Endodermal cell (in vitro differentiated cells): ENCODE data around the gene ARHGEF39. TPM values are rescaled to one million over a fixed set of nuclear protein-coding genes. Genes with fewer than 3 reads are reported as not detected.

Experiments used
- DNase-seq: peaks from one replicate; pipeline ENCODE4 v3.0.0-alpha.2; 2017
- H3K27ac ChIP-seq: 2 replicates; pipeline ENCODE4 v1.5.1; 2013; ENCODE audit warnings: mild to moderate bottlenecking, low read depth, low read length, moderate library complexity
- H3K27me3 ChIP-seq: 2 replicates; pipeline ENCODE4 v1.6.1; 2013; ENCODE audit warnings: mild to moderate bottlenecking, low read length, moderate library complexity; ENCODE audit not compliant: insufficient read depth, control insufficient read depth, poor library complexity, severe bottlenecking
- H3K36me3 ChIP-seq: 2 replicates; pipeline ENCODE4 v1.7.0; 2013; ENCODE audit warnings: mild to moderate bottlenecking, low read length, moderate library complexity; ENCODE audit not compliant: control insufficient read depth, insufficient read depth
- H3K4me1 ChIP-seq: one replicate; pipeline ENCODE4 v1.7.0; 2013; ENCODE audit warnings: low read length; ENCODE audit not compliant: control insufficient read depth, insufficient read depth
- H3K4me3 ChIP-seq: 2 replicates; pipeline ENCODE4 v1.5.1; 2013; ENCODE audit warnings: mild to moderate bottlenecking, low read length, moderate library complexity
- H3K9ac ChIP-seq: 2 replicates; pipeline ENCODE4 v1.6.1; 2013; ENCODE audit warnings: mild to moderate bottlenecking, low read length, moderate library complexity; ENCODE audit not compliant: poor library complexity, severe bottlenecking; ENCODE audit errors: extremely low read depth
- H3K9me3 ChIP-seq: 2 replicates; pipeline ENCODE4 v1.6.1; 2013; ENCODE audit warnings: mild to moderate bottlenecking, low read length, moderate library complexity; ENCODE audit not compliant: control insufficient read depth
- H3K27ac Mint-ChIP-seq: 2 replicates; pipeline ENCODE4 v1.8.0; 2020; ENCODE audit warnings: mixed read lengths
- H3K27me3 Mint-ChIP-seq: 2 replicates; pipeline ENCODE4 v1.8.0; 2021; ENCODE audit warnings: mild to moderate bottlenecking, mixed read lengths; ENCODE audit not compliant: insufficient read depth
- H3K36me3 Mint-ChIP-seq: 2 replicates; pipeline ENCODE4 v1.8.0; 2020; ENCODE audit warnings: low read depth, mixed read lengths
- H3K4me1 Mint-ChIP-seq: 2 replicates; pipeline ENCODE4 v1.8.0; 2020; ENCODE audit warnings: mixed read lengths
- H3K4me3 Mint-ChIP-seq: 2 replicates; pipeline ENCODE4 v1.8.0; 2020; ENCODE audit warnings: mild to moderate bottlenecking, moderate library complexity, mixed read lengths
- H3K9me3 Mint-ChIP-seq: 2 replicates; pipeline ENCODE4 v1.8.0; 2020; ENCODE audit warnings: mild to moderate bottlenecking, mixed read lengths
- WGBS, 2 experiments: methylation state at CpG; one replicate each; pipeline versions ENCODE4 v1.1.5 to v1.1.7; 2013; ENCODE audit warnings: missing lambda C conversion rate in 2 of 2, mixed read lengths in 1 of 2; ENCODE audit not compliant: insufficient coverage in 1 of 2, insufficient read length in 1 of 2; 5-methylcytosine and 5-hydroxymethylcytosine counted together
- total RNA-seq, 2 donors: library from RNA; stranded (reverse); fragmentation: NEBNext Ultra II Directional in 1 of 2; extraction: Animal tissue kit (Norgen Biotek cat#: 25700) in 1 of 2; gene quantifications; 2 replicates in 1 of 2; 3 replicates in 1 of 2; pipeline ENCODE4 v1.2.1, GENCODE V29; 2021
- TF ChIP-seq, protein P1 (sequence below): fragments of 200-600 bp; sonication (generic); conservative IDR thresholded peaks from 2 replicates; pipeline ENCODE4 v1.5.0; 2021; ENCODE audit warnings: antibody characterized with exemption, mild to moderate bottlenecking

ARHGEF39 gene
- total RNA-seq, 2 donors from 2014 or later = 22.1 to 36.4 TPM

DNA sequence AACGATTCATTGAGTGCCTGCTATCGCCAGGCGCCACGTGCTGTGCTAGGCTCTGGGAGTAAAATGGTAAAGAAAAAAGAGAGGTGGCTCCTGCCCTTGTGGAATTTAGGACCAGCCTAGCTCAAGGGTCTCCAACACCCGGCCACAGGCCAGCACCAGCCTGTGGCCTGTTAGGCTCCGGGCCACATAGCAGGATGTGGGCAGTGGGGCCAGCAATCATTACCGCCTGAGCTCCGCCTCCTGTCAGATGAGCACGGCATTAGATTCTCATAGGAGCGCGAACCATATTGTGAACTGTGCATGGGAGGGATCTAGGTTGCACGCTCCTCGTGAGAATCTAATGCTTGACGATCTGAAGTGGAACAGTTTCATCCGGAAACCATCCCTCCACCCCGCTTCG is 8.6 kb downstream of the ARHGEF39 start:
- TF ChIP-seq, protein P1, sequence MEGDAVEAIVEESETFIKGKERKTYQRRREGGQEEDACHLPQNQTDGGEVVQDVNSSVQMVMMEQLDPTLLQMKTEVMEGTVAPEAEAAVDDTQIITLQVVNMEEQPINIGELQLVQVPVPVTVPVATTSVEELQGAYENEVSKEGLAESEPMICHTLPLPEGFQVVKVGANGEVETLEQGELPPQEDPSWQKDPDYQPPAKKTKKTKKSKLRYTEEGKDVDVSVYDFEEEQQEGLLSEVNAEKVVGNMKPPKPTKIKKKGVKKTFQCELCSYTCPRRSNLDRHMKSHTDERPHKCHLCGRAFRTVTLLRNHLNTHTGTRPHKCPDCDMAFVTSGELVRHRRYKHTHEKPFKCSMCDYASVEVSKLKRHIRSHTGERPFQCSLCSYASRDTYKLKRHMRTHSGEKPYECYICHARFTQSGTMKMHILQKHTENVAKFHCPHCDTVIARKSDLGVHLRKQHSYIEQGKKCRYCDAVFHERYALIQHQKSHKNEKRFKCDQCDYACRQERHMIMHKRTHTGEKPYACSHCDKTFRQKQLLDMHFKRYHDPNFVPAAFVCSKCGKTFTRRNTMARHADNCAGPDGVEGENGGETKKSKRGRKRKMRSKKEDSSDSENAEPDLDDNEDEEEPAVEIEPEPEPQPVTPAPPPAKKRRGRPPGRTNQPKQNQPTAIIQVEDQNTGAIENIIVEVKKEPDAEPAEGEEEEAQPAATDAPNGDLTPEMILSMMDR = no peak
- H3K27me3 Mint-ChIP-seq = peaks cover 12% of the 10 kb centered on the region
- Histone ChIP-seq H3K9me3 (no peaks in the 10 kb centered on the region), H3K27me3 (no peaks in the 10 kb centered on the region), H3K36me3 (peaks cover 7% of the 10 kb centered on the region), H3K27ac (no peak overlapping the region), H3K9ac (no peak overlapping the region), H3K4me1 (no peaks in the 10 kb centered on the region), H3K4me3 (no peak overlapping the region)
- no peak overlapping the region for H3K27ac Mint-ChIP-seq
- peak overlapping the region; percentile 76 for H3K4me3 Mint-ChIP-seq
- no peaks in the 10 kb centered on the region for H3K9me3 Mint-ChIP-seq
- H3K4me1 Mint-ChIP-seq = peaks cover 9% of the 10 kb centered on the region
- no peak for DNase-seq
- WGBS, 2 experiments = 88 to 92% methylated on average over 9 to 17 of the region's 17 CpGs
- peaks cover 14% of the 10 kb centered on the region for H3K36me3 Mint-ChIP-seq

DNA sequence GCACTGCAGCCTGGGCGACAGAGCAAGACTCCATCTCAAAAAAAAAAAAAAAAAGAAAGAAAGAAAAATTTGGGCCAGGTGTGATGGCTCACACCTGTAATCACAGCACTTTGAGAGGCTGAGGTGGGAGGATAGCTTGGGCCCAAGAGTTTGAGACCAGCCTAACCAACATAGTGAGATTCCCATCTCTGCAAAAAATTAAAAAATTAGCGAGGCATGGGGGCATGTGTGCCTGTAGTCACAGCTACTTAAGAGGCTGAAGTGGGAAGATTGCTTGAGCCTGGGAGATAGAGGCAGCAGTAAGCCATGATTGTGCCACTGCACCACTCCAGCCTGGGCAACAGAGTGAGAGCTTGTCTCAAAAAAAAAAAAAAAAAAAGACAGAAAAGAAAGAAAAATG is 11.4 kb downstream of the ARHGEF39 start:
- H3K4me1 Mint-ChIP-seq = peaks cover 3% of the 10 kb centered on the region
- H3K27me3 Mint-ChIP-seq = peaks cover 15% of the 10 kb centered on the region
- no peak overlapping the region for H3K9ac ChIP-seq
- no peaks in the 10 kb centered on the region for H3K36me3 ChIP-seq
- no peaks in the 10 kb centered on the region for H3K36me3 Mint-ChIP-seq
- H3K9me3 ChIP-seq = no peaks in the 10 kb centered on the region
- no peak for DNase-seq
- no peaks in the 10 kb centered on the region for H3K9me3 Mint-ChIP-seq
- no peaks in the 10 kb centered on the region for H3K27me3 ChIP-seq
- H3K4me1 ChIP-seq = no peaks in the 10 kb centered on the region
- TF ChIP-seq, protein P1 = no peak
- H3K27ac Mint-ChIP-seq = no peak overlapping the region
- H3K27ac ChIP-seq = no peak overlapping the region
- H3K4me3 Mint-ChIP-seq = no peak overlapping the region
- WGBS, 2 experiments = 67 to 98% methylated on average over 1 to 2 of the region's 2 CpGs
- no peak overlapping the region for H3K4me3 ChIP-seq

DNA sequence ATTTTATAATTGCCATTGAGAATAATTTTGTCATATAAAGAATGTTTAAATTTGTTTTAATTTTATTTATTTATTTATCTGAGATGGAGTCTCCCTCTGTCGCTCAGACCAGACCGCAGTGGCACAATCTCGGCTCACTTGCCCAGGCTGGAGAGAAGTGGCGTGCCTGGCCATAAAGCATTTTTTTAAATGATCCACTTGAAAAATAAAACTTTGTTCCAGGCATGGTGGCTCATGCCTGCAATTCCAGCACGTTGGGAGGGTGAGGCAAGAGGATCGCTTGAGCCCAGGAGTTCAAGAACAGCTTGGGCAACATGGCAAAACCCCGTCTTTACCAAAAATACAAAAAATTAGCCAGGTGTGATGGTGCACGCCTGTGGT is 12.2 kb downstream of the ARHGEF39 start:
- H3K36me3 Mint-ChIP-seq = no peaks in the 10 kb centered on the region
- H3K4me1 ChIP-seq = no peaks in the 10 kb centered on the region
- no peaks in the 10 kb centered on the region for H3K36me3 ChIP-seq
- peaks cover 3% of the 10 kb centered on the region for H3K4me1 Mint-ChIP-seq
- no peak for DNase-seq
- H3K27ac Mint-ChIP-seq = no peak overlapping the region
- no peak overlapping the region for H3K4me3 ChIP-seq
- no peak overlapping the region for H3K27ac ChIP-seq
- no peaks in the 10 kb centered on the region for H3K9me3 Mint-ChIP-seq
- no peaks in the 10 kb centered on the region for H3K9me3 ChIP-seq
- peaks cover 21% of the 10 kb centered on the region for H3K27me3 Mint-ChIP-seq
- H3K27me3 ChIP-seq = no peaks in the 10 kb centered on the region
- no peak overlapping the region for H3K9ac ChIP-seq
- 92 to 95% methylated on average over 6 to 8 of the region's 8 CpGs for WGBS, 2 experiments
- no peak overlapping the region for H3K4me3 Mint-ChIP-seq
- TF ChIP-seq, protein P1 = no peak
